ENCODE results near the gene UQCR11.

UQCR11 gene

DNA sequence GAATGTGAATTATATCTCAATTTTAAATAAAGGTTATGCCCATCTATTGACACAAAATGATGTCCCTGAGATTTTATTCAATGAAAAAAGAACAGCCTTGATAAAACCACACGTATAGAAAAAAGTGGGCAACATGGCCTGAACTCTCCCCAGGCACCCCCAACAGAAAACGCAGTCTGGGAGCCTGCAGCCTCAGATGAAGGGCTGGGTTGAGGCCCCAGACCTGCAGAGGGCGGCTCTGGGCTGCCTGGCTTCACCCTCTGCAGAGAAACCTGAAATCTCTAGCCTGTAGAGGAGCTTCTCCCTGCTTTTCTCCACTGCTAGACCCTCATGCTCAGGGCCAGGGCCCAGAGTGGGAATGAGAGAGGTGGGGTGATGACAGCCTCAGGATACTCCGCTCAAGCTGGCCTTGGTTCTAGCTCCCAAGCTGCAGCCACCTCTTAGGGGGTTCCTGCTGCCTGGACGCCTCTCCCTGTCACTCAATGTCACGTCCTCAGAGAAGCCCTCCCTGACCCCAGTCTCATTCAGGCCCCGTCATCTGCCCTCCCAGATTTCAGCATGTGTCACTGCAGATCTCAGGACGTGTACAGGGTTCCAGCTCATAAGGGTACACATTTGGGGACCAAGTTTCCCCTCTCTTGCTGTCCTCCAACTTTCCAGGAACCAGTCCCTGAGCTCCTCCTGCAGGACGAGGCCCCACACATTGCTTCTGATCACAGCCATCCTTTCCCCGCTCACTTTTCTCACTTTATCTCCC is 14.4 kb downstream of the UQCR11 start:
- DNase-seq (ENCODE audit: low spot score) = no peak

DNA sequence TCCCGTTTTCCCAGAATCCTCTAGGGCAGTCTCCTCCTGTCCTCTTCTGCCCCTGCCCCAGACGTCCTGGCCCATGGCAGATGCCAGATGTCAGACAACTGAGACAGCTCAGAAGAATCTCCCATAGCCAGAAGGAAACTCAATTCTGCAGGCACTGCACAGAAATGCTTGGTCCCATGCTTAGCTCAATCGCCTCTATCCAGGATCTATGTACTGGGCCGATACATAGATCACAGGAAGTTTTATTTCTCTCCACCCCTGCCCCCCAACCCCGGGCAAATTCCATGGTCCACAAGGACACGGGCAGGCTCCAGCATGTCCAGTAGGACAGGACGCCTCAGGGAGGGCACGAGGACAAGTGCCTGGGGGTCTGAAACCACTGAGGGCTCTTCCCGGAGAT is 17.4 kb downstream of the UQCR11 start:
- DNase-seq (ENCODE audit: low spot score) = no peak

GRCh38 chr19:1585243-1585580 is 20.1 kb downstream of the UQCR11 start:
- no peak for DNase-seq (ENCODE audit: low spot score)

DNA sequence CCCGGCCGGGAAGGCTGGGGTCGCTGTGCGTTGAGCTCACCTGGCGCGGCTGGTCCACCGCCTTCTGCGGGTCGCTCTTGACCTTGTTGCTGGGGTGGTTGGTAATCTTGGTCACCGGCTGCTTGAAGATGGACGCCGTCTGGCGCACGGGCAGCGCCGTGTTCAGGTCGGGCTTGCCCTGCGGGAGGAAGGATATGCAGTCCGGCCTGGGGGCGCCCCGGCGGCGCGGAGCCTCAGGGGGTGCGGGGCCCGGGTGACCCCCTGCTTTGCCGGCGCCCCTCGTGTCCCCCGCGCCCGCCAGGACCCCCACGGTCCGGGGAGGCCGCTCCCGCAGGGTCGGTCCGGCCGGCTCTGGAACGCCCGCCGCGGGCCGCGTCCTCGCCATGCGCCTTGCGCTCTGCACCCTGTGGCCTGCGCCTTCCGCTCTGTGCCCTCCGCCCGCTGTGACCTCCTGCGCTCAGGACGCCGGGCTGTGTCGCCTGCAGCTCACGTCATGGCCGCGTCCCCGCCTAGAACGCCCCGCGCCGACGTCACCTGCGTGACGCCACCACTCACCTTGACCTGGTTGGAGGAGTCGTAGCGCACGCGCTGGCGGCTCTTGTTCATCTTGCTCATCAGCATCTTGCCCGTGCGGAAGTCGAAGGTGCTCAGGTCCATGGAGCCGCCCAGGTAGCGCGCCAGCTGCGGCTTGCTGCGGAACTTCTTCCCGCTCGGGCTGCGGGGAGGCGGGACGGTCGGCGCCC is 20.6 kb downstream of the UQCR11 start:
- DNase-seq (ENCODE audit: low spot score) = no peak

DNA sequence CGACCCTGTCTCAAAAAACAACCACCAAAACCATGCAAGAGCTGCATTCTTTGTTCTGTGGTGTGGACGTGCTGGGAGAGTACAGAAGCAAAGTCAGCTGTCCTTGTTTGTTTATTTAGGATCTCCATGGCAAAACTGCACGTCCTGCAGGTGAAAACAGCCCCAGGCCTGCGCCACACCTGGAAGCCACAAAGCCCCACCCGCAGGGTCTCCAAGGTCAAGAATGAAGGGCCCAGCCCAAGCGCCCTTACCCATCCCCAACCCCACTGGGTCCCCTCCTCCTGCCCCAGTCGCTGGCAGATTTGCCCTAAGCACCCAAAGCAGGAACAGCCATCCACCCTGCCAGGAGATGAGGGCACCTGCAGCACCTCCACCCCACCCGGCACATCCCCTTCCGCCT is 23.1 kb downstream of the UQCR11 start:
- DNase-seq (ENCODE audit: low spot score) = no peak

DNA sequence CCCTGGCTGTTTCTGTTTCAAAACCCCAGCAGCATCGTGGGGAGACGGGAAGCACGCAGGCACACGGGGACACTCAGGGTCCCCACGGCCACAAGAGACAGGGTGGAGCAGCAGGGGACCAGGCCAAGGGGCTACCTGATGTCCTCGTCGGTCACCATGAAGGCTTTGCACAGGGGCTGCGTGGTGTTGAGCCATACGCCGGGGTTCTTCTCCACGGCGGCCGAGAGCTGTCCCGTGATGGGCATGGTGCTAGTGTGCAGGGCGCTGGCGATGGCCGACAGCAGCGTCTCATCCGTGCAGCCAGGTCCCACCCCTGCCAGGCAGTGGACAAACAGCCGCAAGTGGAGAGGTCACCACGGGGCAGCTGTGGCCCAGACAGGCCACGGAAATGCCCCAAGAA is 24.3 kb downstream of the UQCR11 start:
- DNase-seq (ENCODE audit: low spot score) = no peak

GRCh38 chr19:1580382-1580781 is 24.9 kb downstream of the UQCR11 start:
- no peak for DNase-seq (ENCODE audit: low spot score)

- no peak for DNase-seq (ENCODE audit: low spot score)
Observed at GRCh38 chr19:1579222-1579621, 26.0 kb downstream of the UQCR11 start.

DNA sequence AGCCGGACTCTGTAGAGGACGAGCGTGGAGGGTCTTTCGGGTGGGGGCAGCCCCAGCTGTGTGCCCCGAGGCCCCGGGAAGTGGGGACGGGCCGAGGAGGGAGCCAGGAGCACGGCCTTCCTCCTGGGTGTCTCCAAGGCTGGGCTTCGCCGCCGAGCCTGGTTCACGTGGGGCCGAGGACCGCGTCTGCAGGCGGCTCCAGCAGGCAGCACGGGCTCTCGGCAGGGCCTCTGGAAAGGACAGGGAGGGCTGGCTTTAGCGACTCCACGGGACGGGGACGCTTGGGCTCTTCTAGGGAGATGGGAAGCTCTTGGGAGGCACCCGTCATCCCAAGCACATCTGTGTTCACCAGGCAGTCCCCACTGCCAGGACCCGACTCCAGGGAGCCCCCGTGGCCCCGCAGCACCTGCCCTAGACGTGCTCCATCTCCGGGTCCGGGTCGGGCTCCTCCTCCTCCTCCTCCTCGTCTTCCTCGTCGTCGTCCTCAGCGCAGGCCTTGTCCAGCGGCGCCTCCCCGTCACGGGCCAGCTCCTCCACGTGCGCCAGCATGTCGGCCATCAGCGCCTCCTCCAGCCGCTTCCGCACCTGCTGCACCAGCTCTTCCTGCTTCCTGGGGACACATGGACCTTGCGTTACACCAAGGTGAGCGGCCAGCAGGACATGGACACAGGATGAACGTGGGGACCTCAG is 27.2 kb downstream of the UQCR11 start:
- no peak for DNase-seq (ENCODE audit: low spot score)

DNA sequence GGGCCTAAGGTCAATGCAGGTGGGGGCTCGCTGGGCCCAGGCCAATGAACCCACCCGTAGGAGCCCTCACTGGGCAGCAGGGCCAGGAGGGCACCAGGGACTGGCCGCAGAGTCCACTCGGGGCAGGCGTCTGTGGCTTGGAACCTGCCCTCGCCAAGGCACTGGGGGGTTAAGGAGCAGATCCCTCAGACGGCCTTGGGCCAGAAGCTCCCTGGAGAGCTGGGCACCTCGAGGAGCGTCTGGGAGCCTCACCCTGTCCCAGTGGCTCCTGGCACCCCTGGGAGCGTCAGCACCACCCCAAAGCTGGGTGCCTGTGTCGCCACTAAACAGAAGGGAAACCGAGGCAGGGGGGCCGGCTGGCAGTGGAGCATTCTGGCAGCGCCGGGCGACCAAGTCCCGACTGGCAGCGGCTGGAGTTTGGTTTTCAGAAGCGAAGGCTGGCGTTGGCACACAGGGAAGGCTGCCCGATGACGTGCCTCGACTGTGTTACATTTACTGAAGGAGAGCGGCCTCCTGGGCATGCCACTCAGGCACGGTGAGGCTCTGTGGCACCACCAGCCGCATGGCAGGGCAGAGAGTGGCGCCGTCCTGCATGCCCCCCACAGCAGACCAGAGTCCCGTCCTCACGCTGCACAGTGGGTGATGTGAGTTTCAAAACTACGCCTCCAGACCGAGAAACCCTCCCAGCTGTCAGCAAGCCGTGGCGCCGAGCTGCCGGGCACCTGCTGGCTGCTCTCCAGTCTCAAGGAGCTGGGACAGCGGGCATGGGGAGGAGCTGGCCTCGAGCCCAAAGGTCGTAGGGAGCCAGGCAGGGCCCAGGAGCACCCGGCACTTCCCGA is 28.0 kb downstream of the UQCR11 start:
- DNase-seq (ENCODE audit: low spot score) = no peak

- no peak for DNase-seq (ENCODE audit: low spot score)
Observed at GRCh38 chr19:1576242-1577089, 28.8 kb downstream of the UQCR11 start.

DNA sequence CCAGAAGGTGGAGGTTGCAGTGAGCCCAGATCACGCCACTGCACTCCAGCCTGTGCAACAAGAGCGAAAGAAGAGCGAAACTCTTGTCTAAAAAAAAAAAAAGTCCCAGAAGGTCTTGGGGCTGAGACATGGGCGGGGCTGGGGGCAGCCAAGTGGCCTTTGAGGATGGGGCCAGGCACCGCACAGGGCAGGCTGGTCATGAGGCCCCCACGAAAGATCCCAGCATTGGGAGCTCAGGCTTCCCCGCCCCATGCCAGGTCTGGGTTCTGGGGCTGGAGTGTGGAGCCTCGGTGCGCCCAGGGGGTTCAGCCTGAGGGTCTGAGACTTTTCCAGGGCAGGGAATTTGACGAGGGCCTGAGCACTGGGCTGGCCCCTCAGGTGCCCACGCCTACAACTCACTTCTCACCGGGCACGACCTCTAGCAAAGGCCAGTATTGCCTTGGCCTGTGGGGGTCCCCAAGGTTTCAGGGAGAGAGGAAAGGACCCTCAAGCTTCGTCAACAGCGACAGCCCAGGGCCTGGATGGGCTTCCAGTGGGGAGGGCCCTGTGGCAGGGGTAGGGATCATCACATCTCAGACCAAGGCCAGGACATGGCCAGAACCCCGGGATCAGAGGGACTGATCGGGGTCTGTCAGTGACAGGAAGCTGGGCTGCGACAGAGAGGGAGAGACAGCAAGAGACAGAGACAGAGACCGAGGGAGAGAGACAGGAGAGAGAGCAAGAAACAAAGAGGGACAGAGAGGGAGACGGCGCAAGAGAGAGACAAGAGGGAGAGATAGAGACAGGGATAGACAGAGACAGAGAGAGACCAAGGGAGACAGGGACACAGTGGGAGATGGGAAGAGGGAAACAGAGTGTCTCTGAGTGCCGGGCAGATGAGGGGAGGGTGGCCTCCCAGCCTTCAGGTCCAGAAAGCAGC is 29.7 kb downstream of the UQCR11 start:
- DNase-seq (ENCODE audit: low spot score) = no peak

DNA sequence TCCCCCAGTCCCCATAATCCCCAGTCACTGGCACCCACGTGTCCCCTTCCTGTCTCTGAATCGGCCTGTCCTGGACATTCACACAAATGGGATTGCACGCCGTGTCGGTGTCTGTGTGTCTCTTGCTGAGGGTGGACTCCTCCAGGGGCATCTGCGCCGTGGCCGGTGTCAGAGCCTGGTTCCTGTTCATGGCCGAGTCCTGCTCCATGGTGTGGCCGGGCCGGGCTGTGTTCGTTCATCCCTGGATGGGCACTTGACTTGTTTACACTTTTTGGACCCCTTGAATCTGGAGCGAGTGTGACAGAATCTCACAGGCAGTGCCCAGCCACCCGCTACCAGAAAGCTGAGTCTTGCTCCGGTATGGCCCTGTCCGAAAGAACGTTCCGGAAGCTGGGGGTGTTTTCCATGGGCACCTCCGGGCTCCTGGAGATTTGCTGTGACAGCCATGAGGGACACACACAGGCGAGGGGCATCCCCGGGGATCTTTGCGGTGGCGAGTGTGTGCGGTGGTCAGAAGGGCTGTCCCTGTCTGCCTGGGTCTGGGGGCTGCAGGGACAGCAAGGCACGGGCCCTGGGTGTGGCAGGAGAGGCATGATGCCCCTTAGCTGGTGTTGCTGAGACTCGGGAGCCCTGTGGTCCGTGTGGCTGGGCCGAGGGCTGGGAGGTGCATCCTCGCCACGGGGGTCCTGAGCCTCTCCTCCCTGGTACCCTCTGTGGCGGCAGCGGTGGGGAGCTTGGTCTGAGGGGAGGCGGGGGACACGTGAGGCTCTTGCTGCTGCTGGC is 30.7 kb downstream of the UQCR11 start:
- no peak for DNase-seq (ENCODE audit: low spot score)

DNA sequence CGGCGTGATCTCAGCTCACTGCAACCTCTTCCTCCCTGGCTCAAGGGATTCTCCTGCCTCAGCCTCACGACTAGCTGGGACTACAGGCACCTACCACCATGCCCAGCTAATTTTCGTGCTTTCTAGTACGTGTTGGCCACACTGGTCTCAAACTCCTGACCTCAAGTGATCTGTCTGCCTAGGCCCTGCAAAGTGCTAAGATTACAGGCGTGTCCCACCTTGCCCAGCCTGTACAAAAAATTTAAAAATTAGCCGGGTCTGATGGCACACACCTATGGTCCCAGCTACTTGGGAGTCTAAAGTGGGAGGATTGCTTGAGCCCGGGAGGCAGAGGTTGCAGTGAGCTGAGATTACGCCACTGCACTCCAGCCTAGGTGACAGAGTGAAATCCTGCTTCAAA is 32.5 kb downstream of the UQCR11 start:
- no peak for DNase-seq (ENCODE audit: low spot score)

- peak; percentile 32 for DNase-seq (ENCODE audit: low spot score)
Observed at GRCh38 chr19:1571358-1571757, 33.9 kb downstream of the UQCR11 start.

GRCh38 chr19:1570836-1571235 is 34.4 kb downstream of the UQCR11 start:
- DNase-seq (ENCODE audit: low spot score) = no peak

DNA sequence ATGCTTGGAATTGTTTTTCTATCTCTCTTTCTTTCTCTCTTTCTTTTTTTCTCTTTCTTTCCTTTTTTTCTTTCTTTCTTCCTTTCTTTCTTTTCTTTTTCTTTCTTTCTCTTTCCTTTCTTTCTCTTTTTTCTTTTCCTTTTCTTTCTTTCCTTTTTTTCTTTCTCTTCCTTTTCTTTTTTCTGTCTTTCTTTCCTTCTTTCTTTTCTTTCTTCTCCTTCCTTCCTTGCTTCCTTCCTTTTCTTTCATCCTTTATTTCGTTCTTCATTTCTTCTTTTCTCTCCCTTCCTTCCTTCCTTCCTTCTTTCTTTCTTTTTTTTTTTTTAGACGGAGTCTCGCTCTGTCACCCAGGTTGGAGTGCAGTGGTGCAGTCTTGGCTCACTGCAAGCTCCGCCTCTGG is 35.3 kb downstream of the UQCR11 start:
- no peak for DNase-seq (ENCODE audit: low spot score)

DNA sequence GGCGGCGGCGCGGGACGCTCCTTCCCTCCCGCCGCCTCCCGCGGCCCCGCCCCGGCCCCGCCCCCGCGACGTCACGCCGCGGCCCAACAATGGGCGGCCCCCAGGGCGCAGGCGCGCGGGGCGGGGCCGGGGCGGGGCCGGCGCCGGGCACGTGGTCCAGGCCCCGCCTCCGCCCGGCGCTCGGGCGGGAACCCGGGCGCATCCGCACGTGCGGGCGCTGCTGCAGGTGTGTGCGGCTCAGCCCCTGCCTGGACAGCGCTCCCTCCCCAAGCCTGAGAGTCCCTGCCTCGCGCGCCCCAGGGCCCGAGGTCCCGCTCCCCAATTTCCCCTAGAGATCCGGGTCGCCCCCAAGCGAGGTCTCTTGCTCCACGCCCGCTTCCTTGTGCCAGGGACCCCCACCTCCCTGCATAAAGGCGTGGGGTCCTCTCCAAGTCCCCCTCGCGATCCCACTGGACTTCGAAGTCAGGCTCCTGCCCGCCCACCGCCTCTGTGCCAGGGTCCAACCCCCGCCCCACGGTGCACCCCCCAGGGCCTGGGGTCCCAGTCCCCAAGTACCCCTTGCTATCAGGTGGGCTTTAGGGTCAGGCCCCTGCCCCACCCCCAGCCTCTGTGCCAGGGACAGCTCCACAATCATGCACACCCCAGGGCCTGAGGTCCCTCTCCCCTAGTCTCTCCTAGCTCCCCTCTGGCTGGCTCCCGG is 36.8 kb downstream of the UQCR11 start, which contains the start of gene MEX3D:
MEX3D (minus strand) TSS at position 6 of the 700 bp plus-strand sequence. CDS start 267 bp downstream, outside the sequence.
- peak; percentile 89 for DNase-seq (ENCODE audit: low spot score)

DNA sequence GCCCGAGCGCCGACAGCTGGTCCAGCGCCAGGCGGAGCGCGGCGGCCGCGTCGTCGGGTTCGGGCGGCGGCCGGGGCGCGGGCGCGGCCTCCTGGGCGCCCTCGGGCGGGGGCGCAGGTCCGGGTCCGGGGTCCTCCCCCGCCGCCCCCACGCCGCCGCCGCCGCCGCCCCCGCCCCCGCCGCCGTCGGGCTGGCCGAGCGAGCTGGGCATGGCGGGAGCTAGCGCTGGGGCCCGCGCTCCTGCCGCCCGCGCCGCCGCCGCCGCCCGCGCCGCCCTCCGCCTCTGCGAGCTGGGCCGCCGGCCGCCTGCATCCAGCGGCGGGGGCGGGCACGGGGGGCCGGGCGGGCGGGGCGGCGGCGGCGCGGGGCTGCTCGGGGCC is 37.4 kb downstream of the UQCR11 start:
- no peak for DNase-seq (ENCODE audit: low spot score)

Data from COLO829 (cell line).